PC-3 (cell line): ENCODE data around the gene ZNF143. TPM values are rescaled to one million over a fixed set of nuclear protein-coding genes. Genes with fewer than 3 reads are reported as not detected.

ENCODE experiments used
- ATAC-seq: fragments of 200-7000 bp; cut with Tn5 transposase; 2 replicates; pipeline ENCODE4 v1.9.1; 2020; ENCODE audit warnings: mild to moderate bottlenecking, moderate library complexity
- BruUV-seq: library from RNA; stranded (reverse); fragments of 400-500 nt; replicated peaks from 2 replicates; lab custom pipeline; 2021; lab: Mats Ljungman, UMichigan
- CTCF ChIA-PET: fragments of 300-600 bp; sonication (Branson Sonifier 250); formaldehyde crosslinking; loops from one replicate; lab custom pipeline; 2022; ENCODE audit warnings: antibody characterized with exemption; lab: Charles Lee
- POLR2A ChIA-PET: fragments of 300-600 bp; sonication (Branson Sonifier 250); formaldehyde crosslinking; loops from one replicate; lab custom pipeline; 2022; ENCODE audit warnings: antibody characterized with exemption; ENCODE audit not compliant: unreplicated experiment; lab: Charles Lee
- DNase-seq: peaks from one replicate; pipeline ENCODE4 v3.0.0-alpha.2; 2015
- H2AFZ ChIP-seq: fragments of 300-600 bp; sonication (generic); 2 replicates; pipeline ENCODE4 v1.6.0; 2016; ENCODE audit warnings: antibody characterized with exemption, low read length
- H3F3A ChIP-seq: fragments of 300-600 bp; sonication (generic); one replicate; pipeline ENCODE4 v1.6.0; 2017; ENCODE audit warnings: antibody characterized with exemption, low read length, control low read depth, mild to moderate bottlenecking; ENCODE audit not compliant: unreplicated experiment
- H3K27ac ChIP-seq: fragments of 300-600 bp; sonication (generic); 2 replicates; pipeline ENCODE4 v1.5.1; 2016; ENCODE audit warnings: mild to moderate bottlenecking, low read length
- H3K27me3 ChIP-seq: fragments of 300-600 bp; sonication (generic); 2 replicates; pipeline ENCODE4 v1.6.1; 2016; ENCODE audit warnings: low read length, mixed read lengths
- H3K36me3 ChIP-seq: fragments of 300-600 bp; sonication (generic); 2 replicates; pipeline ENCODE4 v1.6.1; 2016; ENCODE audit warnings: low read depth, mixed run types, low read length, mixed read lengths
- H3K4me1 ChIP-seq: fragments of 300-600 bp; sonication (generic); 2 replicates; pipeline ENCODE4 v1.5.1; 2016; ENCODE audit warnings: low read length; ENCODE audit not compliant: insufficient read depth
- H3K4me2 ChIP-seq: fragments of 300-600 bp; sonication (generic); 2 replicates; pipeline ENCODE4 v1.6.0; 2016; ENCODE audit warnings: low read length
- H3K4me3 ChIP-seq: fragments of 300-600 bp; sonication (generic); 2 replicates; pipeline ENCODE4 v1.5.1; 2016; ENCODE audit warnings: mild to moderate bottlenecking, low read length, mixed read lengths
- H3K79me2 ChIP-seq: fragments of 300-600 bp; sonication (generic); 2 replicates; pipeline ENCODE4 v1.6.1; 2017; ENCODE audit warnings: low read length, mixed read lengths
- H3K9ac ChIP-seq: fragments of 300-600 bp; sonication (generic); 2 replicates; pipeline ENCODE4 v1.6.0; 2016; ENCODE audit warnings: mild to moderate bottlenecking, low read length
- H3K9me2 ChIP-seq: fragments of 300-600 bp; sonication (generic); replicated peaks from 2 replicates; pipeline ENCODE4 v1.6.1; 2016; ENCODE audit warnings: mixed run types, low read length, mixed read lengths
- H3K9me3 ChIP-seq: fragments of 300-600 bp; sonication (generic); 2 replicates; pipeline ENCODE4 v1.6.1; 2016; ENCODE audit warnings: low read length, mixed read lengths
- H4K20me1 ChIP-seq: fragments of 300-600 bp; sonication (generic); 2 replicates; pipeline ENCODE4 v1.6.1; 2016; ENCODE audit warnings: low read length, mixed read lengths
- EZH2 ChIP-seq: fragments of 300-600 bp; sonication (generic); IDR thresholded peaks from one replicate; pipeline ENCODE4 v1.6.1; 2017; ENCODE audit warnings: antibody characterized with exemption, mild to moderate bottlenecking, low read length; ENCODE audit not compliant: unreplicated experiment
- EZH2phosphoT487 ChIP-seq: fragments of 300-600 bp; sonication (generic); IDR thresholded peaks from 2 replicates; pipeline ENCODE4 v1.6.1; 2018; ENCODE audit warnings: mild to moderate bottlenecking, antibody characterized with exemption, low read length, borderline replicate concordance
- intact Hi-C: fragments of 100-400 bp; cut with micrococcal nuclease; formaldehyde crosslinking; loops from 2 replicates; pipeline ENCODE4 v1.9.0; 2023
- total RNA-seq: library from RNA; depleted of rRNA; stranded (reverse); fragments of >200 nt; gene quantifications from 2 replicates; pipeline ENCODE4 v1.2.3, GENCODE V29; 2014
- TF ChIP-seq, protein P1 (sequence below): fragments of 300-600 bp; sonication (generic); conservative IDR thresholded peaks from 2 replicates; pipeline ENCODE4 v1.5.1; 2017; ENCODE audit warnings: antibody characterized with exemption, low read depth, mild to moderate bottlenecking, low read length

The ZNF143 gene
- total RNA-seq, 1 experiment from 2014 or later, result 33.9 TPM

DNA sequence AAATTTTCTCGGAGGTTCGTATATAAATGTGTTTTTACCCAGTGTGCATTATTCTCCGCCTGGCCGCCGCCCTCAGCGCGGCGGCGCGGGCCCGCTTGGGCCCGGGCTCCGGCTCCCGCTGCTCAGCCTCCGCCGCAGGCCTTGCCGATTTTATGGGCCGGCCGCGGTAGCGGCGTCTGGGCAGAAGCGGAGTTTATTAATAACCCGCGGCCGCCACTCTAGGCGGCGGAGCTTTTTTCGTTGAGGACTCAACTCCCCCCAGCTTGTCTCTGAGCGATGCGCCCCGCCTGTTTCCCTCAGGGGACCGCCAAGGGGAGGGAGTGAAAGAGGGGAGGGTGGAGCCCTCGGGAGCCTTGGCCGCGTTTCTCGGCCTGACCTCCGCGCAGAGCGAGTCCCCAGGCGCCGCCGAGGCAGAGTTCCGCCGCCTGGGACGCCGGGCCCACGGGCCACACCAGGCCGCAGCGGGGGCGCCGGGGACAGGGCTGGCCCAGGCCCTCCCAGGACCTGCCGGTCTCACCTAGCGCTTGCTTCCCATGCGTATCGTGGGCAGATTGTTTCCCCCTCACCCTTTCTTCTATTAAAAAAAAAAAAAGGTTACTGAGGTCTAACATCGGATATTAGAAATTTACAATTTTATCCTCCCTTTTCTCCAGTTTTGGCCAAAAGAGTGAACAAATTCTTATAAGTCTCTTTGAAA is 399 bp downstream of the ZNF143 start:
- peak; percentile 75 for DNase-seq
- H3K4me3 ChIP-seq, result peak overlapping the region; percentile 81
- ChIA-PET POLR2A (interaction anchor here (0.6 to 1.2 kb wide), 5 partner anchors 38 to 843 kb away, joined by 3 to 14 read pairs (median 3); partner anchors contain the start of gene WEE1), CTCF (interaction anchor here (0.5 to 0.6 kb wide), 3 partner anchors 45 to 519 kb away, joined by 3 to 5 read pairs (median 3); no protein-coding TSS in a partner anchor)
- no peaks in the 10 kb centered on the region for H3K27me3 ChIP-seq
- no peaks in the 10 kb centered on the region for H3K36me3 ChIP-seq
- BruUV-seq, result no TSS peak
- H3K9me2 ChIP-seq, result no peaks in the 10 kb centered on the region
- peaks cover 59% of the 10 kb centered on the region for H3K79me2 ChIP-seq
- intact Hi-C loops, result loop anchor here (2.0 kb wide), 2 partner anchors 46 to 106 kb away; no protein-coding TSS in a partner anchor
- peak overlapping the region; percentile 98 for H3K27ac ChIP-seq
- H3K4me2 ChIP-seq, result peak overlapping the region; percentile 90
- peak overlapping the region; percentile 72 for H2AFZ ChIP-seq
- H3F3A ChIP-seq, result peaks cover 6% of the 10 kb centered on the region
- peak; percentile 53 for ATAC-seq
- no peaks in the 10 kb centered on the region for H4K20me1 ChIP-seq
- no peaks in the 10 kb centered on the region for H3K9me3 ChIP-seq
- H3K4me1 ChIP-seq, result peaks cover 18% of the 10 kb centered on the region
- TF ChIP-seq EZH2 (no peak), EZH2phosphoT487 (no peak)
- TF ChIP-seq, protein P1, sequence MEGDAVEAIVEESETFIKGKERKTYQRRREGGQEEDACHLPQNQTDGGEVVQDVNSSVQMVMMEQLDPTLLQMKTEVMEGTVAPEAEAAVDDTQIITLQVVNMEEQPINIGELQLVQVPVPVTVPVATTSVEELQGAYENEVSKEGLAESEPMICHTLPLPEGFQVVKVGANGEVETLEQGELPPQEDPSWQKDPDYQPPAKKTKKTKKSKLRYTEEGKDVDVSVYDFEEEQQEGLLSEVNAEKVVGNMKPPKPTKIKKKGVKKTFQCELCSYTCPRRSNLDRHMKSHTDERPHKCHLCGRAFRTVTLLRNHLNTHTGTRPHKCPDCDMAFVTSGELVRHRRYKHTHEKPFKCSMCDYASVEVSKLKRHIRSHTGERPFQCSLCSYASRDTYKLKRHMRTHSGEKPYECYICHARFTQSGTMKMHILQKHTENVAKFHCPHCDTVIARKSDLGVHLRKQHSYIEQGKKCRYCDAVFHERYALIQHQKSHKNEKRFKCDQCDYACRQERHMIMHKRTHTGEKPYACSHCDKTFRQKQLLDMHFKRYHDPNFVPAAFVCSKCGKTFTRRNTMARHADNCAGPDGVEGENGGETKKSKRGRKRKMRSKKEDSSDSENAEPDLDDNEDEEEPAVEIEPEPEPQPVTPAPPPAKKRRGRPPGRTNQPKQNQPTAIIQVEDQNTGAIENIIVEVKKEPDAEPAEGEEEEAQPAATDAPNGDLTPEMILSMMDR, result no peak
- H3K9ac ChIP-seq, result peak overlapping the region; percentile 100

DNA sequence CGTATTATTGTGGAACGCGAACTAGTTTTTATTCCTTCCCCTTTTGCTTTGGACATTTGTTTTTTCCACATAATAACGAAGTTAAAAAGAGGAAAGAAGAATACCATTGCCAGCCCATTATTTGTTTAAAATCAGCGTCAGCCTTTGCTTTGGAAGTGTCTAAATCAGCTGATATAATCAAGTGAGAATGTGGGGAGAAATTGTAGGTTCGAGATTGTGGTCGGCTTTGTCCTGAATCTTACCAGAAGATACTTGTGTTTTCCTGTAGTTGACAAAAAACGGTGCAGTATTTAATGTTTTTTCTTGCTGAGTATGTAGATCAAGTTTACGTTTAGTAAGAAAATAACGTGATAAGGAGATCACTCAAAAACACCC is 935 bp downstream of the ZNF143 start:
- H3K27ac ChIP-seq, result peak overlapping the region; percentile 98
- no peak overlapping the region for H2AFZ ChIP-seq
- DNase-seq (peak; percentile 7), ATAC-seq (no peak)
- intact Hi-C loops, result loop anchor here (2.0 kb wide), 2 partner anchors 45 to 105 kb away; no protein-coding TSS in a partner anchor
- peaks cover 6% of the 10 kb centered on the region for H3F3A ChIP-seq
- peak overlapping the region; percentile 81 for H3K4me3 ChIP-seq
- H3K9ac ChIP-seq, result peak overlapping the region; percentile 100
- peak overlapping the region; percentile 90 for H3K4me2 ChIP-seq
- H3K79me2 ChIP-seq, result peaks cover 63% of the 10 kb centered on the region
- TF ChIP-seq EZH2 (no peak), EZH2phosphoT487 (no peak)
- TF ChIP-seq, protein P1, result no peak
- H3K9me2 ChIP-seq, result no peaks in the 10 kb centered on the region
- H3K9me3 ChIP-seq, result no peaks in the 10 kb centered on the region
- POLR2A ChIA-PET, result no interaction called here
- CTCF ChIA-PET, result interaction anchor here (0.5 to 1.0 kb wide), 3 partner anchors 45 to 519 kb away, joined by 3 to 5 read pairs (median 5); no protein-coding TSS in a partner anchor
- H4K20me1 ChIP-seq, result no peaks in the 10 kb centered on the region
- H3K27me3 ChIP-seq, result no peaks in the 10 kb centered on the region
- peaks cover 18% of the 10 kb centered on the region for H3K4me1 ChIP-seq
- H3K36me3 ChIP-seq, result no peaks in the 10 kb centered on the region
- TSS peak; percentile 80 for BruUV-seq
